Measurements from ENCODE around the gene ADAM8. TPM values are rescaled to one million over a fixed set of nuclear protein-coding genes. Genes with fewer than 3 reads are reported as not detected.

Gene ADAM8
- total RNA-seq, 2 donors from 2014 or later: 3.7 to 5.7 TPM

DNA sequence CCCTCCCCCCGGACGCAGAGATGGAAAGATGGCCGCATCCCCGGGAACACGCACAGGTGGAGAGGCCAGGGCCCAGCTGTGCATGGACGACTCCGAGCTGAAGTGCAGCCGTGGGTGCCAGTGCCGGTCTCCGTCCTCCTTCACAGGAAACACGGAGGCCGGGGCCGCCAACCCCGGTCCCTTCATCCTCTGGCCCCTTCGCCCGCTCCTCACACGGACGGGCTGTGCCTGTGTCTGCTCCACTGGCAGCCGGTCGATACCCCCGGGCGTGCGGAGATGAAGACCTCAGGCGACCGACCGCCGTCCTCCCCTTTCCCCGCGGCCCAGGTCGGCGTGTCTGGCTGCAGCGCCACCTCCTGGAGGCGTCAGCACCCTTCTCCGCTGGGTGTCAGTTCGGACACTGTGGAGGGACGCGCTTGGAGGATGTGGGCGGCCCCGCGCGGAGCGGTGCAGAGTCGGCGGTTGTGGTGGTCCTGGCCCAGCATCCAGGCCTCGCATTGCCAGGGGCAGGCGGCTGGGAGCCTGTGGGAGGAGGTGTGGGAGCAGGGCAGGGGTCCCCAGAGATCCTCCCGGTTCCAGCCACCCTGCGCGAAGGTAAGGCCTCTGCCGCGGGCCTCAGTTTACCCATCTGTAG, 41.9 kb upstream of the ADAM8 start:
- intact Hi-C loops (cut with DNase I): no loop called here
- H3K9ac ChIP-seq (ENCODE audit: low read depth in 2 of 2, low read length in 2 of 2): peak overlapping the region in 1 of 2 donors; percentile 60
- H3K4me3 ChIP-seq: peak overlapping the region; percentile 29
- DNase-seq: peak; percentile 60
- no peaks in the 10 kb centered on the region for H3K4me1 ChIP-seq
- H3K27ac ChIP-seq: no peak overlapping the region
- TF ChIP-seq, protein P1, sequence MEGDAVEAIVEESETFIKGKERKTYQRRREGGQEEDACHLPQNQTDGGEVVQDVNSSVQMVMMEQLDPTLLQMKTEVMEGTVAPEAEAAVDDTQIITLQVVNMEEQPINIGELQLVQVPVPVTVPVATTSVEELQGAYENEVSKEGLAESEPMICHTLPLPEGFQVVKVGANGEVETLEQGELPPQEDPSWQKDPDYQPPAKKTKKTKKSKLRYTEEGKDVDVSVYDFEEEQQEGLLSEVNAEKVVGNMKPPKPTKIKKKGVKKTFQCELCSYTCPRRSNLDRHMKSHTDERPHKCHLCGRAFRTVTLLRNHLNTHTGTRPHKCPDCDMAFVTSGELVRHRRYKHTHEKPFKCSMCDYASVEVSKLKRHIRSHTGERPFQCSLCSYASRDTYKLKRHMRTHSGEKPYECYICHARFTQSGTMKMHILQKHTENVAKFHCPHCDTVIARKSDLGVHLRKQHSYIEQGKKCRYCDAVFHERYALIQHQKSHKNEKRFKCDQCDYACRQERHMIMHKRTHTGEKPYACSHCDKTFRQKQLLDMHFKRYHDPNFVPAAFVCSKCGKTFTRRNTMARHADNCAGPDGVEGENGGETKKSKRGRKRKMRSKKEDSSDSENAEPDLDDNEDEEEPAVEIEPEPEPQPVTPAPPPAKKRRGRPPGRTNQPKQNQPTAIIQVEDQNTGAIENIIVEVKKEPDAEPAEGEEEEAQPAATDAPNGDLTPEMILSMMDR (IDR thresholded peaks at IDR 0.05): peak; percentile 75
- no peaks in the 10 kb centered on the region for H3K36me3 ChIP-seq
- no peaks in the 10 kb centered on the region for H3K9me3 ChIP-seq
- H3K27me3 ChIP-seq: no peaks in the 10 kb centered on the region

GRCh38 chr10:133316732-133317131, 40.1 kb upstream of the ADAM8 start:
- Histone ChIP-seq H3K36me3 (no peaks in the 10 kb centered on the region), H3K4me1 (no peaks in the 10 kb centered on the region), H3K27ac (no peak overlapping the region), H3K27me3 (no peaks in the 10 kb centered on the region), H3K9me3 (no peaks in the 10 kb centered on the region), H3K9ac (ENCODE audit: low read depth in 2 of 2, low read length in 2 of 2) (no peak overlapping the region), H3K4me3 (no peak overlapping the region)
- intact Hi-C loops (cut with DNase I): no loop called here
- TF ChIP-seq, protein P1 (IDR thresholded peaks at IDR 0.05): no peak
- DNase-seq: no peak

DNA sequence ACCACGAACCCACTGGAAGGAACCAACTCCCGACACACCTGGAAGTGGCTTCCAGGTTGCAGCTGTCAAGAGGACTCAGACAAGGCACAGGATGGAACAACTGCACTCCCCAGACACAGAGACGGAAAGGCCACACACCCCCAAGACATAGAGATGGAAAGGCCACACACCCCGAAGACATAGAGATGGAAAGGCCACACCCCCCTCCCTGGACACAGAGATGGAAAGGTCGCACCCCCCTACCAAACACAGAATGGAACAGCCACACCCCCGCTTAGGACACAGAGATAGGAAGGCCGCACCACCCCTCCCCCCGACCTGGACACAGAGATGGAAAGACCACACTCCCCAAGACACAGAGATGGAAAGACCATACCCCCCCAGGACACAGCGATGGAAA, 39.6 kb upstream of the ADAM8 start:
- Histone ChIP-seq H3K27me3 (no peaks in the 10 kb centered on the region), H3K4me3 (no peak overlapping the region), H3K9ac (ENCODE audit: low read depth in 2 of 2, low read length in 2 of 2) (no peak overlapping the region), H3K9me3 (no peaks in the 10 kb centered on the region), H3K36me3 (no peaks in the 10 kb centered on the region), H3K27ac (no peak overlapping the region), H3K4me1 (no peaks in the 10 kb centered on the region)
- no peak for DNase-seq
- TF ChIP-seq, protein P1 (IDR thresholded peaks at IDR 0.05): no peak
- intact Hi-C loops (cut with DNase I): no loop called here

DNA sequence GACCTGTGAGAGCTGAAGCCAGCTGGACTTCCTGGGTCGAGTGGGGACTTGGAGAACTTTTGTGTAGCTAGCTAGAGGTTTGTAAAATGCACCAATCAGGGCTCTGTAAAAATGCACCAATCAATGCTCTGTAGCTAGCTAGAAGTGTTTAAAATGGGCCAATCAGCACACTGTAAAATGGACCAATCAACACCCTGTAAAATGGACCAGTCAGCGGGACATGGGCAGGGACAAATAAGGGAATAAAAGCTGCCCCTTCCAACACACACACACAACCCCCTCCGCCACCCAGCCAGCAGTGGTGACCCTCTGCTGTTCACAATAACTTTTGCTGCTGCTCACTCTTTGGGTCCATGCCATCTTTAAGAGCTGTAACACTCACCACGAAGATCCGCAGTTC, 39.2 kb upstream of the ADAM8 start:
- H3K27ac ChIP-seq: no peak overlapping the region
- H3K9ac ChIP-seq (ENCODE audit: low read depth in 2 of 2, low read length in 2 of 2): no peak overlapping the region
- H3K4me1 ChIP-seq: no peaks in the 10 kb centered on the region
- no peak overlapping the region for H3K4me3 ChIP-seq
- H3K36me3 ChIP-seq: no peaks in the 10 kb centered on the region
- no peak for DNase-seq
- H3K27me3 ChIP-seq: no peaks in the 10 kb centered on the region
- H3K9me3 ChIP-seq: no peaks in the 10 kb centered on the region
- TF ChIP-seq, protein P1 (IDR thresholded peaks at IDR 0.05): no peak
- intact Hi-C loops (cut with DNase I): no loop called here

GRCh38 chr10:133314911-133315310, 38.2 kb upstream of the ADAM8 start:
- Histone ChIP-seq H3K36me3 (no peaks in the 10 kb centered on the region), H3K9ac (ENCODE audit: low read depth in 2 of 2, low read length in 2 of 2) (no peak overlapping the region), H3K4me1 (no peaks in the 10 kb centered on the region), H3K4me3 (no peak overlapping the region), H3K27ac (no peak overlapping the region), H3K27me3 (no peaks in the 10 kb centered on the region), H3K9me3 (no peaks in the 10 kb centered on the region)
- intact Hi-C loops (cut with DNase I): no loop called here
- TF ChIP-seq, protein P1 (IDR thresholded peaks at IDR 0.05): no peak
- no peak for DNase-seq

All from colonic mucosa (tissue), 4 donors.